ES-I3 (cell line): ENCODE data around the gene CCDC9.
A peak's percentile ranks its signal among the peaks of the same experiment; 100 is the strongest.

Source experiments
- H3K36me3 ChIP-seq: 2 replicates; pipeline ENCODE4 v1.6.1; 2013; ENCODE audit warnings: mild to moderate bottlenecking, low read length, control low read depth, moderate library complexity; ENCODE audit not compliant: insufficient read depth
- H3K4me1 ChIP-seq: 2 replicates; pipeline ENCODE4 v1.6.1; 2013; ENCODE audit warnings: mild to moderate bottlenecking, control low read depth, low read length; ENCODE audit not compliant: insufficient read depth
- H3K9ac ChIP-seq: 2 replicates; pipeline ENCODE4 v1.6.1; 2013; ENCODE audit warnings: low read depth, mild to moderate bottlenecking, low read length, moderate library complexity
- H3K9me3 ChIP-seq: 2 replicates; pipeline ENCODE4 v1.6.1; 2013; ENCODE audit warnings: mild to moderate bottlenecking, low read length, moderate library complexity; ENCODE audit not compliant: control insufficient read depth, insufficient read depth

Gene CCDC9

DNA sequence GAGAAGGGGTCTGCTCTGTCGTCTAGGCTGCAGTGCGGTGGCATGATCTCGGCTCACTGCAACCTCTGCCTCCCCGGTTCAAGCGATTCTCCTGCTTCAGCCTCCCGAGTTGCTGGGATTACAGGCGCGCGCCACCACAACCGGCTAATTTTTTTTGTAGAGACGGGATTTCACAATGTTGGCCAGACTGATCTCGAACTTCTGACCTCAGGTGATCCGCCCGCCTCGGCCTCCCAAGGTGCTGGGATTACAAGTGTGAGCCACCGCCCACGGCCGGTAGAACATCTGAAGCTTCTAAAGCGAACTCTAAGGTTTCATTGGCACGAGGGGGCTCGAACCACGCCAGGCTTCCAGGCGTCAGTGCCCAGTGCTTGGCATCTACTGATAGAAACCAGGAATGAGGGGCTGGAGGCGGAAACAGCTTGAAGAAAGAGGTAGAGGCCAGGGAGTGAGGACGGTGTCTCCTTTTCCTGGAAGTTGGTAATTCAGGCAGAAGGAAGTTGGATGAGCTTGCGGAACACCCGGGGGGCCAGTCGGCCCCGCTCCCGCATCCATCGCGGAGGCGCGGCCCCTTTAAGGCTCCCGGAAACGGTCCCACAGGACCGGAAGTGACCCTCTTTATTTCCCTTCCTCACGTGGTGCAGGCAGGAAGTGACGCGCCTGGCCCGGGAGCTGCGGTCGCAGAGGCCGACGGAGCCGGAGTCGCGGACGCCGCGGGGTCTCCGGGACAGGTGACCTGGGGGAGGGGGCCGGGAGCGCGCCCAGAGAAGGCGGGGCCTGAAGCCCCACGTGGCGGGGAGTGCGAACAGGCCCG is at the start of gene CCDC9:
Gene CCDC9 (plus strand): TSS at position 647 of the 814 bp plus-strand sequence. CDS start 1,876 bp downstream, outside the sequence.
- no peaks in the 10 kb centered on the region; the same call in 1 of the 2 replicates for H3K36me3 ChIP-seq
- peaks cover 6% of the 10 kb centered on the region; the same call in 1 of the 2 replicates for H3K4me1 ChIP-seq
- H3K9me3 ChIP-seq, result no peaks in the 10 kb centered on the region
- H3K9ac ChIP-seq, result peak within 1 kb of the TSS; percentile 86

DNA sequence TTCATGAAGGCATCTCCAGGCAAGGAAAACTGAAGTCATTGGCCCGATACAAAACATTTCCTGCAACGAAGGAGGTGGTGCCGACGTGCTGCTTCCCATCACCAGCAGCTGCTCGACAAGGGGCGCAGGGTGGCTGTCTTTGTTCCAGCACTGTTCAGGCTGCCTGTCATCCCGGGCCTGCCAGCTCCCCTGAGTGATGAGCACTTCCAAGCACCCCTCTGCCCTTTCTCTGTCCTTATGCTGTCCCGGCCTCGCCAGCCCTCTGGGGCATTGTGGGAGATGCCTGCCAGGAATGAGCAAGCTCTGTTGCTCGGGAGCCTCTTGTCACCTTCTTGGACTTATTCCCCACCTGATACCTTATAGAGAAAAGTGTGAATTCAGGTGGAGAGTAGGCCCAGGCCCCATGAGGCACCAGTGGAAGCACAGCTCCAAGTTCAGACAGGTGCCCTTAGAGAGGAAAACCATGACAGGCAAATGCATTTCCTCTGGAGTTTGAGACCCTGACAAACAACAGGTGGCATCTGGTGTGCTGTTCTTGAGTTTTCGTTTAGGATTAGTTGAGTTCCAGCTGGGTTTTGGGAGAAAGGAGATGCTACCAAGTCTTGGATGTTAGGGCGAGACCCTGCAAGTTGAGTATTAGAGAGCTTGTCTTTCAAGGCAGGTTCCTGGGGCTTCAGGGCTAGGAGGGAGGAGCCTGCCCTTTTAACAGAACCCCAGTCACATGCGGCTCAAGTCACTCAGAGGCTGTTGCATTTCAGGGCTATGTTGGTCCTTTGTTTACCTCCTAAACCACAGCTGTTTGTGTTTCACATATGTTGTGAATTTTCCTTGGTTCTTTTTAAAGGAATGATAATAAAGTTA is 46.8 kb upstream of the CCDC9 start:
- Histone ChIP-seq H3K4me1 (peaks cover 16% of the 10 kb centered on the region), H3K9me3 (no peaks in the 10 kb centered on the region), H3K36me3 (peaks cover 50% of the 10 kb centered on the region), H3K9ac (no peak overlapping the region)

DNA sequence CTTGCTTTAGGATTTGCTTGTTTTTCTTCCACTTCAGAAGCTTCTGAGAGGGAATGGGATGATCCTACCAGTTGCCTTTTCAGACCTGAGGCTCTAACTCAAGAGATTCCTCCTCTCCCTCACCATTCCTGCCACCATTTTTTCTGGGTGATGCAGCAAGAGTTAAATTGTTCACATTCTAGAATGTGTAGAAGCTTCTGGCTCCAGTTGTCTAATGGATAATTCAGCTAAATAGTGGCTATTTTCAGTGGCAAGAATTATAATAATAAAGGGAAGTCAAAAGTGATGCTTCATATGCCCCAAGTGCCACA is 46.2 kb upstream of the CCDC9 start:
- H3K9ac ChIP-seq, result no peak overlapping the region
- peaks cover 16% of the 10 kb centered on the region for H3K4me1 ChIP-seq
- H3K36me3 ChIP-seq, result peaks cover 45% of the 10 kb centered on the region
- no peaks in the 10 kb centered on the region for H3K9me3 ChIP-seq

DNA sequence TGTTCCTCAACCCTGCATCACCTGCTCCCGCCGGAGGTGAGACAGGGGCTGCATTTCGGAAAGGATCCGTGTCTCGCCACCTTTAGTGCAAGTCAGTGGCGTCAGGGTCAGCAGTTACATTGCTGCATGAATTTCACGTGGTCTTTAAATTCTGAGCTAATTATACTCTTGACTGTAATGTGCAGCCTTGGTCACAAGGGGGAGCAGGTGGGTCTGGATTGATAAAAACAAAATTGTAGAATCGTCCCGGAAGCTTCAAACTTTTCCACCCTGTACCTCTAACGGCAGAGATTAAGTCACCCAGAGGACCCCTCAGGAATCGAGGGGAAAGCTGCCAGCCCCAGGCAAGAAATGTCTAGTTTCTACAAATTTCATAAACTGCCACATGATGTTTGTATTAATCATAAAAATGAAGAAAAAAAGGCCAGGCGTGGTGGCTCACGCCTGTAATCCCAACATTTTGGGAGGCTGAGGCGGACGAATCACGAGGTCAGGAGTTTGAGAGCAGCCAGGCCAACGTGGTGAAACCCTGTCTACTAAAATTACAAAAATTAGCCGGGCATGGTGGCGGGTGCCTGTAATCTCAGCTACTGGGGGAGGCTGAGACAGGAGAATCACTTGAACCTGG is 45.5 kb upstream of the CCDC9 start:
- peaks cover 38% of the 10 kb centered on the region for H3K36me3 ChIP-seq
- no peak overlapping the region; the same call in 1 of the 2 replicates for H3K9ac ChIP-seq
- peaks cover 16% of the 10 kb centered on the region for H3K4me1 ChIP-seq
- no peaks in the 10 kb centered on the region for H3K9me3 ChIP-seq

DNA sequence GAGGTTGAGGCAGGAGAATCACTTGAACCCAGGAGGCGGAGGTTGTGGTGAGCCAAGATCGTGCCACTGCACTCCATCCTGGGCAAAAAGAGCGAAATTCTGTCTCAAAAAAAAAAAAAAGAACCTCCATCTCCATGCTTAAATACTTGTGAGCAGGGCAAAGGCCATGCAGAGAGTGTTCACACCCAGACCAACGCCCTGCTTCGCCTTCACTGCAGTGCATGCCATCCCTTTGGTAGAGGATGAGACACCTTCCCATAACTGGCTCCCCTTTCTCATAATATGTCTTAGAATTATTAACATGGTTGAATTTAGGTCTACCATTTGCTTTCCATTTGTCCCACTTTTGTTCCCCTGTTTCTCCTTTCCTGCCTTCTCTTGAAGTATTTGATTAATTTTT is 40.7 kb upstream of the CCDC9 start:
- H3K4me1 ChIP-seq, result peaks cover 4% of the 10 kb centered on the region; the same call in 1 of the 2 replicates
- H3K9ac ChIP-seq, result no peak overlapping the region
- H3K36me3 ChIP-seq, result peaks cover 15% of the 10 kb centered on the region
- H3K9me3 ChIP-seq, result no peaks in the 10 kb centered on the region

DNA sequence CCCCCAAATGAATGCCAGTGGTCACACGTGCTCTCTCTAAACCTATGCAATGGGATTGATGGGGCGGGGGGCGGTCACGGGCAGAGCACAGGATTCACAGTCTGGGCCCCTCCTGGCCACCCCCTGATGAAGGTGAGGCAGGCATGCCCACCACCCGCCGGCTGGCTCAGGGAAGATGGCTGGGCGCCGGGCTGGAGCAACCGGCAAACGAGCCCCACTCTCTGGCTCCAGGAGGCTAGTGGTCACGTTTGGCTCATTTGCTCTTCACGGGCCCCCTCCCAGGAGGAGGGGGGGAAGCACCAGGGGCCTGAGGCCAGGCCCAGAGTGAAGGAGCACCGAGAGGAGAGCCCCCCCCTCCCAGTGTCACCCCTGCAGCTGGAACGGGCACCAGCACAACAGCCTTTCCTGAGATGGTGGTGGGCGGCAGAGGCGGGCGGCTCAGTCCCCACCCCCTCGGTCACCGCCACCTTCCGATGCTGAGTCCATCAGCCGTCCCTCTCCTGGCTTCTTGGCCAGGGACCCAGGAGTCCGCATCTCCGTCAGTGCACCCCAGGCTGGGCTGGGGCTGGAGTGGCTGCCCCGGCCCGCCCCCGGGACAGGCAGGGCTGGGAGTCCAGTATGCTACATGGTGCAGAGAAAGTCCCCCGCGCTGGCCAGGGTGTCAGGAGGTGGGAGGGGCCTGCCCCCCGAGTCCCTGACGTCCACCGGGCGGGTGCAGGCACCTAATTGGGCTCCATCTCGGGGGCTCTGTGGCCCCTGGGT is 35.1 kb upstream of the CCDC9 start:
- H3K4me1 ChIP-seq, result peaks cover 4% of the 10 kb centered on the region
- H3K9ac ChIP-seq, result no peak overlapping the region
- peaks cover 13% of the 10 kb centered on the region for H3K36me3 ChIP-seq
- H3K9me3 ChIP-seq, result no peaks in the 10 kb centered on the region

DNA sequence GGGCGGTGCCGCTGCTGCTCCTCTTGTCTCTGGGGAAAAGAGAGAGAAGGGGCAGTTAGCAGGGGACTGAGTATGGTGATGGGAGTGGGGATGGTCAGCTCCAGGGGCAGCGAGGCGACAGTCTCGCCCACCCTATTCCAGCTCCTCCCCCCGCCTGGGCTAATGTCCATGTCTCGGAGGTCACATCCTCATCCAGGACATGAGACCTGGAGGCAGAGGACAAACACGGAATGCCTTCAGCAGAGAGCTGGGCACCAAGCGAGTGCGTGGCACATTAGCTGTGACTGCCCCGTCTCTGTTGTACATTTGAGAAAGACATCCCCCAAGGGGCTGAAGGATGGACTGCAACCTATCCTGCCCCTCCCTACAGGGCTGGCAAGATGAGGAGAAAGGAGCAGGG is 34.4 kb upstream of the CCDC9 start:
- H3K9me3 ChIP-seq, result no peaks in the 10 kb centered on the region
- H3K36me3 ChIP-seq, result peaks cover 13% of the 10 kb centered on the region
- H3K4me1 ChIP-seq, result peaks cover 4% of the 10 kb centered on the region
- no peak overlapping the region for H3K9ac ChIP-seq

DNA sequence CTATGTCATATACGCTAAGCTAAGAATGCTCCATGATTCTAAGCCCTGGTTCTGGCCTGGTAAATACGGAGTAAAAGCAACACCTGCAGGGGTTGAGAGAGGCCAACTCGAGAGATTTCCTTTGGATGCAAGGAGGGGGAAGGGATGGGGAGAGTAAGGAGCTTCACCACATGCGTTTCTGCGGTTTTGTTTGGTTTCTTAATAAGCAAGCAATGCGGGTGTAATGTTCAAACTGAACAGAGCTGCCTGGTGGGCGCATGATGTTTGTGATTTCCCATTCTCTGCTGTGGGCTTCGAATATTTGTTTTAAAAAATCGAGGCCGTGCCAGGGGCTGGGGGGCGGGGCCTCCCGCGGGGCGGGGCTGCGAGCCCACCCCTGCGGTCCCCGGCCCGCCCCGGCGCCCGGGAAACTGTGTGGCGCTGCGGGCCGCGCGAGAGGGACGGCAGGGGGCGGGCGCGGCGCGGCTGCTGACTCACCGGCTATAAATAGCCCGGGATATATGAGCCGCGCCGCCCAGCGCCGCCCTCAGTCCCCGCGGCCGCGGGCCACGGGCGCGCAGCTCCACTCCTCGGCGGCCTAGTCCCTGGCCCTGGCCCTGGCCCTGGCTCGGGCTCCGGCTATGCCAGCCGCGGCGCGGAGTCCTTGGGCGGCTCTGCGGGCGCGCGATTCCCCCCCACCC is 30.4 kb upstream of the CCDC9 start:
- H3K9ac ChIP-seq, result peak overlapping the region; percentile 76; the same call in 1 of the 2 replicates
- H3K36me3 ChIP-seq, result peaks cover 9% of the 10 kb centered on the region
- H3K4me1 ChIP-seq, result peaks cover 4% of the 10 kb centered on the region
- no peaks in the 10 kb centered on the region for H3K9me3 ChIP-seq

DNA sequence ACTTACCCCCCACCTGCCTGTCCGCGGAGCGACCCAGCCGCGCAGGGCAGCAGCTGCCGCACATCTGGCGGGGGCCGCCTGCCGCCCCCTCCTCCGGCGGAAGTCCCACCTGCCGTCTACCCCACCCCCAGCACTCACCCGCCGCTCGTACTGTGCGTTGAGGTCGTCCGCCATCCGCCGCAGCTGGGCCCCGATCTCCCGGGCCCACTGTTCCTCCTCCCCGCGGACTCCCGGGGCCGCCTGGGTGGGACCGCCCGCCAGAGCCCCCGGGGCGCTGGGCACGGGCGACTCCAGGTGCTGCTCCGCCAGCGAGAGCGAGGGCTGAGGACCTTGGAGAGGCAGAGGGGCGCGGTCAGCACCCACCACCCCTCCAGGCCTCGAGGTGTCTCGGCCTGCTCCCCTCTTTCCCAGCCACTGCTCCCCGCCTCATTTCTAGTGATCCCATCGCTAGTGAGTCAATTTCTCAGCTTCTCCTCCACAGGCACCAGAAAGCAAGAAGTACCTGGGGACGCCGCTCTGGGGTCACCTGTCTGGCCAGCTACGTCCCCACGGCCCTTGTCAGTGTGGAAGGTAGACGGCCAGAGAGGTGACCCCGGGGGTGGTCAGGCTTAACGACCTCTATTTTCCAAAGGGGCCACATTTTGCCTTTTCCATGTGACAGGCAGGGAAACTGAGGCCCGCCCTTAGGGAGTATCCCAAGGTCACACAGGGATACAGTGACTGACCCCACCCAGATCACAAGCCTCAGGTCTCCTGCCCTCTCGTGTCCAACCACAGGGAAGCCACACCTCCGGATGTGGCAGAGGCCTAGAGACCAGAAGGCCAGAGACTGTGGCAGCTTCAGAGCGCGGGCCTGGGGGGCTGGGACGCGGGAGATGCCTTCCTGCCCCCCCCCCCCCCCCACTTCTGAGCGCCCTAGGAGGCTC is 29.6 kb upstream of the CCDC9 start:
- H3K9ac ChIP-seq, result peak overlapping the region; percentile 76
- peaks cover 8% of the 10 kb centered on the region for H3K4me1 ChIP-seq
- no peaks in the 10 kb centered on the region for H3K9me3 ChIP-seq
- H3K36me3 ChIP-seq, result peaks cover 7% of the 10 kb centered on the region

DNA sequence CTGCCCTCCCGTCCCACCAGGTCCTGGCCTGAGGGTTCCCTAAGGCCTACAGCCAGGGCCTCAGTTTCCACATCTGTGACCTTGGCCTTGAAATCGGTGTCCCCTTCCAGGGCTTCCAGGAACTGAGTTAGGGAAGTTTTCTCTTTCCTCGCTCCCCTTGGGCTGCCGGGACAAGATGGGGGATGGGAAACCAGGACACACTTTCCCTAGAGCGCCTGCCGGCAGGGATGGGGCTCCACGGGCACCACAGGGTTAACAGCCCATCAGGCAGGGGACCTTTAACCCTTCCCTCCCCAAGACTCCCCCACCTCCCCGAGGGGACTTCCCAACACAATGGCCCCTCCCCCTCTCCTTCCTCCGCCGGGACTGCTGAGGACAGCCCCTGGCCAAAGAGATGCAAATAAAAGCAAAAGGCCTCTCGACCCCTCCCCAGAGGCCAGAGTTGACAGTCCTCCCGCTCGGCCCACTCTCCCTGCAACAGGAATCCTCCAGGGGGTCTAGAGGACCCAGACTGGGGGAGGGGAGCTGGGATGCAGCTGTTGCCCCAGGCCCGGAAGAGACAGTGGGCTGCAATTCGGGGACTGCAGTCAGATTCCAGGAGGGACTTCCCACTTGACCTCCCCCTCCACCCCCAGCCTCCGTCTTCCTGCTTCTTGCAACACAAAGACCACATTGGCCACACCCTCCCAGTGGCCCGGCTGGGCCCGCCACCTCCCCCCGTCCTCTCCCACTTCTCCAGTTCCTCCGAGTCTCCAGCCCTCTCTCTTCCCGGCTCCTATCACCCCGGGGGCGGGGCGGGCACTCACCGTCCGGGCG is 28.8 kb upstream of the CCDC9 start:
- peaks cover 10% of the 10 kb centered on the region for H3K4me1 ChIP-seq
- peak overlapping the region; percentile 76 for H3K9ac ChIP-seq
- no peaks in the 10 kb centered on the region for H3K9me3 ChIP-seq
- H3K36me3 ChIP-seq, result peaks cover 7% of the 10 kb centered on the region

DNA sequence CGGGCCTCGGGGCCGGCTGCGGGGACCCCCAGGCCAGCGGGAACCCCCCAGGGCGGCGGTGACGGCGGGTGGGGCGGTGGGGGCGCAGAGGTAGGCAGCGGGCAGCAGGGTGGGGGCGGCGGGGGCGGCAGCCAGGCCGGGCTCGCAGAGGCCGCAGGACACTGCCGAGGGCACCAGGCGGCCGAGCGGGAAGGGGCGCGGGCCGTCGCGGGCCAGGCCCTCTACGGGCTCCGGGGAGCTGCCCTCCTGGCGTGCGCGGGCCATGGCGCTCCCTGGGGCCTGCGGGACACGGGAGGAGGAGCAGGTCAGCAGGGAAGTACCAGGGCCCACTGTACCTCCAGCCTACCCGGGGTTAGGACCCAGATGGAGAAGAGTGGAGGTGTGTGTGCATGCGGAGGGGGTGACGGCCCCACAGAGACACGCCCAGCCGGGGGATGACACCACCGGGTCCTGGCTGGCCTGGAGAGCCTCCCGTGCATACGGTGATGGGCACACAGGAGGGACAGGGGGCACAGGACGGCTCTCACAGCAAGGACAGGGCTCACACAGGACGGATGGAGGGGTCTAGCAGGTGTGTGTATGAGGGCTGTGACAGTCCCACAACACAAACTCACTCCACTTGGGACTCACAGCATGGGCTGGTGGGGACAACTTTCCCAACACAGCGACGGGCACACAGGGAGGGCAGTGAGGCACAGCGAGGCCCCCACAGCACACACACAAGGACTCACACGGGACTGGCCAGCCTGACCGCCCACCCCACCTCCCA is 28.0 kb upstream of the CCDC9 start:
- no peaks in the 10 kb centered on the region for H3K9me3 ChIP-seq
- H3K4me1 ChIP-seq, result peaks cover 14% of the 10 kb centered on the region
- peak overlapping the region; percentile 76 for H3K9ac ChIP-seq
- H3K36me3 ChIP-seq, result peaks cover 7% of the 10 kb centered on the region
